Upper lobe of left lung (tissue), 4 donors: ENCODE results near the gene CSF1R.

Source experiments
- POLR2A ChIP-seq, 4 donors: fragments of 450-650 bp; IDR thresholded peaks; one replicate each; pipeline ENCODE4 v1.5.1; 2016 to 2017; ENCODE audit warnings: antibody characterized with exemption in 4 of 4, mild to moderate bottlenecking in 2 of 4
- POLR2AphosphoS5 ChIP-seq, 2 donors: sonication (generic); formaldehyde crosslinking; IDR thresholded peaks; one replicate each; pipeline ENCODE4 v1.5.1; 2017; ENCODE audit warnings: antibody characterized with exemption in 2 of 2
- TF ChIP-seq, protein P1 (sequence below), 6 experiments: fragments of 450-650 bp in 4 of 6; fragments of 200-600 bp in 2 of 6; sonication (generic) in 2 of 6; IDR thresholded peaks; one replicate each; pipeline ENCODE4 v1.5.1; 2016 to 2019; ENCODE audit warnings: antibody characterized with exemption in 6 of 6

DNA sequence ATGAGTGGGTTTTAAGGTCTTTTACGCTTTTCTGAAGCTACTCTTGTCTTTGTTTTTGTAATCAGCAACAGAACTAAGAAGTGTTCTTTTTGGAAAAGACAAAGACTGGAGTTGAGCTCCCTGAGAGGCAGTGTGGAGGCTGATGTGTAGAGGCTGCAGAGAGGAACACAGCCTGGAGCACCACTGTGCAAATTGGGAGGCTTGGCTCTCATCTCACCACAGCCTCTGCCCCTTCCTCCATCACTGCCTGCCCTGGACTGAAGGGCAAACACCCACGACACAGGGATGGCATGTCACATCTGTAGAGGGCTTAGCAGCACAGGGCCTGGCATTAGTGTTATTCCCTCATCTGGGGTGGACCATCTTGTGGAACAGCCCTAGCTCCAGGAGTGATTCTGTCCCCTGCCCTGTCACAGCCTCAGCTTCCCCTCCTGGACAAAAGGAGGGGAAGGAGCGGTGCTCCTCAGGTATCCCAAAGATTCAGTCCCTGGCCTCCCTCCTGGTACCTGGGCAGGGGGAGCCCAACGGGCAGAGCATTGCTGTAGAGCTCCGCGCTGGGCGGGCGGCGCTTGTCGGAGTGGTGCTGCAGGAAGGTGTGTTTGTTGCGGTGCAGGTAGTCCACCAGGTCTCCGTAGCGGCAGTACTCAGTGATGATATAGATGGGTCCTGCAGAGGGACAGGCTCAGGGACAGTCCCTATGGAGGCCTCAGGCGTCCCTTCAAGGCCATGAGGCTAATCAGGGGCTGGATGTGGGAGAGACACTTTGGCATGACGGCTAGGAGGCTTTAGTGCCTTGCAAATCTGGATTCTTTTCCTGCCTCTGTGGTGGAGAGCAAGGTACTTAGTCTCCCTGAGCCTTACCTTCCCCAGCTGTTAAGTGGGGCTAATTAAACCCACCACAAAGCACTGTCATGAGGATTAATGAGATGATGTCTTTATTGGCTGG is 36.5 kb upstream of the CSF1R start:
- TF ChIP-seq, protein P1, sequence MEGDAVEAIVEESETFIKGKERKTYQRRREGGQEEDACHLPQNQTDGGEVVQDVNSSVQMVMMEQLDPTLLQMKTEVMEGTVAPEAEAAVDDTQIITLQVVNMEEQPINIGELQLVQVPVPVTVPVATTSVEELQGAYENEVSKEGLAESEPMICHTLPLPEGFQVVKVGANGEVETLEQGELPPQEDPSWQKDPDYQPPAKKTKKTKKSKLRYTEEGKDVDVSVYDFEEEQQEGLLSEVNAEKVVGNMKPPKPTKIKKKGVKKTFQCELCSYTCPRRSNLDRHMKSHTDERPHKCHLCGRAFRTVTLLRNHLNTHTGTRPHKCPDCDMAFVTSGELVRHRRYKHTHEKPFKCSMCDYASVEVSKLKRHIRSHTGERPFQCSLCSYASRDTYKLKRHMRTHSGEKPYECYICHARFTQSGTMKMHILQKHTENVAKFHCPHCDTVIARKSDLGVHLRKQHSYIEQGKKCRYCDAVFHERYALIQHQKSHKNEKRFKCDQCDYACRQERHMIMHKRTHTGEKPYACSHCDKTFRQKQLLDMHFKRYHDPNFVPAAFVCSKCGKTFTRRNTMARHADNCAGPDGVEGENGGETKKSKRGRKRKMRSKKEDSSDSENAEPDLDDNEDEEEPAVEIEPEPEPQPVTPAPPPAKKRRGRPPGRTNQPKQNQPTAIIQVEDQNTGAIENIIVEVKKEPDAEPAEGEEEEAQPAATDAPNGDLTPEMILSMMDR (IDR thresholded peaks at IDR 0.05) = no peak
- TF ChIP-seq POLR2A (IDR thresholded peaks at IDR 0.05) (no peak), POLR2AphosphoS5 (IDR thresholded peaks at IDR 0.05) (no peak)
